Hepatocyte (in vitro differentiated cells): ENCODE results near the gene EMILIN1.

ENCODE experiments used
- EZH2 ChIP-seq: fragments of 200-600 bp; sonication (generic); IDR thresholded peaks from 2 replicates; pipeline ENCODE4 v1.6.1; 2016; ENCODE audit warnings: antibody characterized with exemption, mild to moderate bottlenecking, borderline replicate concordance
- EZH2phosphoT487 ChIP-seq: fragments of 200-600 bp; sonication (generic); IDR thresholded peaks from one replicate; pipeline ENCODE4 v1.6.1; 2018; ENCODE audit warnings: antibody characterized with exemption, mild to moderate bottlenecking, low read depth, moderate library complexity; ENCODE audit not compliant: unreplicated experiment, severe bottlenecking
- TF ChIP-seq, protein P1 (sequence below): fragments of 200-600 bp; sonication (generic); IDR thresholded peaks from 2 replicates; pipeline ENCODE4 v1.5.1; 2016; ENCODE audit warnings: antibody characterized with exemption, mild to moderate bottlenecking; ENCODE audit not compliant: poor library complexity

DNA sequence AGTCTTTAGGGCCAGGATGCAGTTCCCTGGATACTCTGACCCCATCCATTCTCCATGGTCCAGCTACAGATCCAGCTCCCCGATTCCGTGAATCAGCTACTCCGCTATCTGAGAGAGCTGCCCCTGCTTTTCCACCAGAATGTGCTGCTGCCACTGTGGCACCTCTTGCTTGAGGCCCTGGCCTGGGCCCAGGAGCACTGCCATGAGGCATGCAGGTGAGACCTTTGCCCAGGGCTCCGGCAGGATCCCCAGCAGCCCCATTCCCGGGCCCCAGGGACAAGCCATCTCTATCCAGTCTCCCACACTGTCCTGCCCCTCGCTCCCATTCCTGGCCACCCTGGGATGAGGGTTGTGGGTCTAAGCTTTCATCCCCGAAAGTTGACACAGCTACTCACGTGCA is 38.1 kb upstream of the EMILIN1 start:
- TF ChIP-seq, protein P1, sequence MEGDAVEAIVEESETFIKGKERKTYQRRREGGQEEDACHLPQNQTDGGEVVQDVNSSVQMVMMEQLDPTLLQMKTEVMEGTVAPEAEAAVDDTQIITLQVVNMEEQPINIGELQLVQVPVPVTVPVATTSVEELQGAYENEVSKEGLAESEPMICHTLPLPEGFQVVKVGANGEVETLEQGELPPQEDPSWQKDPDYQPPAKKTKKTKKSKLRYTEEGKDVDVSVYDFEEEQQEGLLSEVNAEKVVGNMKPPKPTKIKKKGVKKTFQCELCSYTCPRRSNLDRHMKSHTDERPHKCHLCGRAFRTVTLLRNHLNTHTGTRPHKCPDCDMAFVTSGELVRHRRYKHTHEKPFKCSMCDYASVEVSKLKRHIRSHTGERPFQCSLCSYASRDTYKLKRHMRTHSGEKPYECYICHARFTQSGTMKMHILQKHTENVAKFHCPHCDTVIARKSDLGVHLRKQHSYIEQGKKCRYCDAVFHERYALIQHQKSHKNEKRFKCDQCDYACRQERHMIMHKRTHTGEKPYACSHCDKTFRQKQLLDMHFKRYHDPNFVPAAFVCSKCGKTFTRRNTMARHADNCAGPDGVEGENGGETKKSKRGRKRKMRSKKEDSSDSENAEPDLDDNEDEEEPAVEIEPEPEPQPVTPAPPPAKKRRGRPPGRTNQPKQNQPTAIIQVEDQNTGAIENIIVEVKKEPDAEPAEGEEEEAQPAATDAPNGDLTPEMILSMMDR, result no peak
- no peak for TF ChIP-seq EZH2
- TF ChIP-seq EZH2phosphoT487, result no peak
